Stimulated activated CD4-positive, alpha-beta T cell treated with anti-CD3 and anti-CD28 coated beads, Interleukin-15, amount 100 ng/mL, for 1 hour (primary cell): Measurements from ENCODE around the gene NAT8L.

ENCODE experiments used
- DNase-seq, 2 donors: peaks; one replicate each; pipeline ENCODE4 v3.0.0-alpha.2; 2020; ENCODE audit warnings: low read depth in 1 of 2, low spot score in 1 of 2

NAT8L gene

DNA sequence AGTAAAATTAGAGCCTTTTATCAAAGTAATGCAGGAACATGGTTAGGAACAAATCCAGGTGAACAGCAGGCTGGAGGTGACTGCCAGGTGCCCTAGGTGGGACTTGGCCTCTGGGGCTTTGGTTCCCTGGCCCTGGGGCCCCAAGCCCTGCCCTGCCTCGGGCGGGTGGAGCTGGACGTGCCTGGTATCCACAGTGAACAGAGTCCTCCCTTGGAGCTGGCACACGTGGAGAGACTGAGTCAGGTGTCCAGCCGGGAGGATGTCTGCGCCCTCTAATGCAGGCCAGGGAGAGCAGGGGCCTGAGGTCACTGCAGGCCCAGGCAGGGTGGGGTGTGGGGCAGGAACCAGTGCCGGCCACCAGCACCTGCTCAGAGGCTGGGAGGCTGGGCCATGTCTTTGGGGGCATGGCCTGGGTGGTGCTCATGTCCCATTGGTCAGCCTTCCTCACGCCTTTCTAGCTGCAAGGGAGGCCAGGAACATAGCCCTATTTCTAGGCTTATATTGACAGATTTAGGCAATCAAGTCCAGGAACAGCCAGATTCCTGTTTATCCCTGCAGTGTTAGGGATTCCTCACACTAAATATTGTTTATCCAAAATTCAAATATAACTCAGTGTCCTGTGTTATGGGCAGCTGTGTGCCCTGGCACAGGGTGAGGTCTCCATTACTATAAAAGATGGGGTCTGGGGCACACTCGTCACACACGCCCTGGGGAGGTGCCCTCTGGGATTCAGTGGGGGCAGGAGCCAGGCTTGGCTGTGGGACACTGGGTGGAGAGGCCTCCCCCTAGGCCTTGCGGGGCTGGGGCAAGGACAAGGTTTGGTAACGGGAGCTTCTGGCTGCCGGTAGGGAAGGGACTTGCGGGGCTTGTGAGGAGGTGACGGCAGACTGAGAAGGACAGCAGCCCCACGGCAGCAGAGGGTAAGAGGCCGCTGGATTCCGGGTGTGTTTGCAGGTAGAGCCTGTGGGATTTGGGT lies 14.3 kb upstream of the NAT8L start:
- no peak for DNase-seq

DNA sequence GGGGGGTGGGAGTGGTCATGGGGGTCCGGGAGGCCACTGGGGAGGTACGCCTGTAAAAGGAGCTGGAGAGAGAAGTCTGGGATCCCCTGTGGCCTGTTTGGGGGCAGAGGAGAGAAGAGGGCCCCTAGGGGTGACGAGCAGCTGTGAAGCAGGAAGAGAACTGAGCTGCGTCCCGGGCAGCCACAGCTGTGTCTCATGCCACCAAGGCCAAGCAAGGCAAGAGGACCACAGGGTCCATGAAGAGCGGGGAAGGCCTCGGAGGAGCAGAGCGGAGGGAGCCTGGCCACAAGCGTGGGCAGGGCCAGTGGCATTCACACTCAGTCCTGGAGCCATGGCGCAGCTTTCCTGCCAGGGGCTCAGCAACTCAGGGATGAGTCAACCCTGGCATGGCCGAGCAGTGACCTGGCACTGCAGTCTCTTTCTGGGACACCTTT lies 13.6 kb upstream of the NAT8L start:
- DNase-seq: no peak

DNA sequence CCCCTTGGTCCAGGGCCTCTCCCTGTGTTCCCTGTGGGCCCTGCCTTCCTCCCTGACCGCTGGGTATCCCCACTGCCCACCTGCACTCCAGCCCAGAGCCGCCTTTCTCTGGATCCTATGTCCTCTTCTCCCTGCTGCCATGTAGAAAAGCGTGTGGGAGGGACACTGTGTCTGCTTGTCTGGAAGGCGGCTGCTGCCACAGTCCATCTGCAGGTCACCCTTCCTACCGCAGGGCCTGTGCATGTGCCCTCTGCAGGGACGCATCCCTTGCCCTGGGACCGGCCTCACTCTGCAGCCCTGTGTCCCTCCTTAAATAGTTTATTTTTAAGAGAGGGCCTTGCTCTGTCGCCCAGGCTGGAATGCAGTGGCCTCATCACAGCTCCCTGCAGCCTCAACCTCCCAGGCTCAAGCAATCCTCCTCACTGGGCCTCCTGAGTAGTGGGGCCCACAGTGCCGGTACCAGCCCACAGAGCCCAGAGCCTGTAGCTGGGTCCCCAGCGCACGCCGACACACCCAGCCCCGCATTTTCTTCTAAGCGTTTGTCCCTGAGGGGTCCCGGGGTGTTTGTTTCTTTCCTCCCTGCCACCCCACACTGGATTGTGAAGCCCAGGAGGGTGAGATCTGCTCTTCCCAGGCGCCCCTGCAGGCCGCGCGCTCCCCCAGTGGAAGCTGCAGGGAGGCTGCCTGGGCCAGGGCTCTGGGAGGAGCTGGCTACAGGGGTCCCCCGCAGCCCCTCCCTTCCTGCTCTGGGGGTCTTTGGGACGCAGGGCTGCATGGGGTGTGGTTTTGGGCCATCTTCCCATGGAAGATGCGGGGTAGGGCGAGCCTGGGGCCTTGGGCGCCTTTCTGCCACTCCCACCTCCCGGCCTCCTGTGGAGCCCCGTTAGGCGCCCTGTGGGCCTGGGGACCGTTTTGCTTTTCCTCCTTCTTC lies 12.8 kb upstream of the NAT8L start:
- DNase-seq: no peak

DNA sequence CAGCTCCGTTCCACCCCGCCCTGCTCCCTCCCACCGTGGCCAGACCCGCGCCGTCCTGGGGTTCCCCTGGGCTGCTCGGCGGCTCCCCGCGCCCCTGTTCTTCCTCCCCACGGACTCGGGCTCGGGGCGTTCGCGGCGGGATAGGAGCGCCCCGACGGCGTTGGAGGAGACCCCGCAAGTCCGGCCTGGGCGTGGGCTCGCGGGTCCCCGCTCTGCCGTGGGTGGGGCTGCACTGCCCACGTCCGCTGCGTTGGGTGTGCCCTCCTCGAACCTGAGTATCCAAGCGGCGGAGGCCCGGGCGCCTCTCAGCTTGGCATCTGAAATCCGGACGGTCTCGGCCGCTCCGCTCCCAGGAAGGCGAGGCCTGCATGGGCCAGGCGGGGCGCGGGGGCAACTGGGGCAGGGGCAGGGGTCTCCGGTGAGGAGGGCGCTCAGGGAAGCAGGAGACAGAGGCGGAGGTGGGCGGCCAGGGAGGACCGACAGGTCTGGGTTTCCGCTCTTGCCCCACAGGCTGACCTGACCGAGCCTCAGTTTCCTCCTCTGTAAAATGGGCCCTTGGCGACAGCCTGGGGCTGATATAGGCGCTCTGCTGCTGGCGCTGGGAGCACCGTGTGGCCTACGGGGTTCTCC lies 12.0 kb upstream of the NAT8L start:
- no peak for DNase-seq

DNA sequence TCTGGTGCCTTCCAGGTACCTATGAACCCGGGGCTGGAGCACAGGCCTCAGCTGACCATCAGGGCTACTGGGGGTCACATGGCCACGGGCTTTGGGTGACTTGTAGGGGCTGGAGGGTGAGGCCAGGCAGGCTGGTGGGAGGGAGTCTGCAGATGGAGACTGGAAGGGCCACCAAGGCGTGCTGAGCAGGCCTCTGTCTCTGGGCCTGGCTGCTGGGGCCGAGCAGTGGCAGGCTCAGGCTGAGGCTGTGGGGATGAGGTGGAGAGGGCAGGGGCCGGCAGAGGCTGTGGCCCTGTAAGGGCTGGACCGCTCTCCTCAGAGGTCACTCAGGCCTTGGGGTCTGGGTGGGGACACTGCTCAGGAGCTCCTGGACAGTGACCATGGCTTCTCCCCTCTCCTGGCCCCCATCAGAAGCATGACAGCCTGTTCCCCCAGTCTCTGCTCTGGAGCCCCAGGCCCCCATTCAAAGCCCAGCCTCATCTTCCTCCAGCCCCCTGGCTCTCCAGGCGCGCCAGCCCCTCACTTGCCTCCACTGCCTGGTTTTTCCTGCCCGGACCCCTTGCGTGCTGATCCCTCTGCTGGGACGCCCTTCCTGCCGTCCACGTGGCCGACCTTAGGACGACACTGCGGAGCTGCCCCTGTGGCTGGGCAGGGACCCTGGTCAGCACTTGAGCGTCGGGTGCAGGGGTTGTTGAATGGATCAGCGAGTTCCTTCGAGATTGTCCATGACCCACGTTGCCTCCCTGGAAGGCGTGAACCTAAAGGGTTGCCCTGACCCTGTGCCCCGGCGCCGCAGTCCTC lies 11.1 kb upstream of the NAT8L start:
- DNase-seq: no peak

DNA sequence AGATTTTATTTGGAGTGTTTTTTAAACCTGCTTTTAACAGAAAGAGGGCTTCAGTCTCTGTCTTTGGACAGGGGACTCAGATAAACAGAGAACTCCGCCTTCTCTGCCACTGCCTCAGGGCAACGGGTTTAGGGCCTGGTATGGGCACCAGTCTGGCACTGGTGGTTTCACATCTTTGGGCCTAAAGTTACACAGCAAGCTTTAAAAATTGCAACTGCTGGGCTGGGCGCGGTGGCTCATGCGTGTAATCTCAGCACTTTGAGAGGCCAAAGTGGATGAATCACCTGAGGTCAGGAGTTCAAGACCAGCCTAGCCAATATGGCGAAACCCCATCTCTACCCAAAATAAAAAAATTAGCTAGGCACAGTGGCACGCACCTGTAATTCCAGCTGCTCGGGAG lies 10.3 kb upstream of the NAT8L start:
- DNase-seq: no peak

DNA sequence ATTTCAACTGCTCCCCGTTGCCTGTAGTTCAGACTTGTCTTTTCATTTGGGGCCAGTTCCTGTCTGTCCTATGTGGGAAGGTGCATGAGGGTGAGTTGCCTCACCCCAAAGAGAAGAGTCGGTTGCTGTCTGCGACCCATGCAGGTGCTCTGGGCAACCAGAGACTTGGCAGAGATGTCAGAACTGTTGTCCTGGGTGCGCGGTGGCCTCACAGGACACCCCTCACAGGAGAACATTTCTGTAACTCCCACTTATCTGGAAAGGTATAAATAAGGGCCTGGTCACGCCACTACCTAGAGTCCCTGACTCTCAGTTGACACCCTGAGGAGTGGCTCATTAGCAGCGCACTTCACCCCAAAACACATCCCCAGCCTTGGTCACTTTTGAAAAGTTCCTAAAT lies 9.7 kb upstream of the NAT8L start:
- no peak for DNase-seq

DNA sequence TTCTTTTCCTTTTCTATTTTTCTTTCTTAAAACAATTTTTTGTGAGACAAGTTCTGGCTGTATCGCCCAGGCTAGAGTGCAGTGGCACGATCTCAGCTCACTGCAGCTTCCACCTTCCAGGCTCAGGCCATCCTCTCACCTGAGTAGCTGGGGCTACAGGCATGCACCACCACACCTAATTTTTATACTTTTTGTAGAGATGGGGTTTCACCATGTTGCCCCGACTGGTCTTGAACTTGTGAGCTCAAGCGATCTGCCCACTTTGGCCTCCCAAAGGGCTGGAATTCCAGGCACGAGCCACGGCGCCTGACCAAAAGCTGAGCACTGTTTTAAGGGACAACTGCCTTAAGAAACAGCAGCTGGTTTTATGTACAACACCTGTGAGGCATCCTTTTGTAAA lies 9.3 kb upstream of the NAT8L start:
- DNase-seq: no peak

DNA sequence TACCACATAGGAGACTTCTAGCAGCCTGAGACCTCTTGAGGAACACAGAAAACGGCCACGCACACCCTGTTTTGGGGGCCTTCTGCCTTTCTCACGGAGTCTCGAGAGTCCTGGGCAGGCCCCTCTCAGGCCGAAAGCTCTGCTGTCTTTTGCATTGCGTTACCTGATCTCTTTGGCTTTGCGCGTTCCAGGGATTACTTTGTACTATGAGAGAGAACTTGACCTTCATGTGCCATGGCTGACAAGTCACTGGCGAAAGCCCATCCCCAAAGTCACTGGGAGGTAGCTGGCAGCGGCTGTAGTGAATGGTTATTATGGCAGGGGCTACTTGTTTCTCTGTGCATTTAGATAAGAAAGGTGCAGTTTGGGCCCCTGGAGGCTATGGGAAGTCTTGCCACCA lies 8.0 kb upstream of the NAT8L start:
- no peak for DNase-seq

DNA sequence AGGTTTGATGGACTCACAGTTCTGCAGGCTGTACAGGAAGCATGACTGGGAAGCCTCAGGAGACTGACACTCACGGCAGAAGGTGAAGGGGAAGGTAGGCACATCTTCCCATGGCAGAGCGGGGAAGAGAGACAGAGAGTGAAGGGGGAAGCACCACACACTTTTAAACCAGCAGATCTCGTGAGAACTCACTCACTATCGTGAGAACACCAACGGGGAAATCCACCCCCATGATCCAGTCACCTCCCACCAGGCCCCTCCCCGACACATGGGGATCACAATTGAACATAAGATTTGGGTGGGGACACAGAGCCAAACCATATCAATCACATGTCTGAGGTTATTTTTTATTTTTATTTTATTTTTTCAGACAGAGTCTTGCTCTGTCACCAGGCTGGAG lies 4.9 kb upstream of the NAT8L start:
- DNase-seq: no peak

DNA sequence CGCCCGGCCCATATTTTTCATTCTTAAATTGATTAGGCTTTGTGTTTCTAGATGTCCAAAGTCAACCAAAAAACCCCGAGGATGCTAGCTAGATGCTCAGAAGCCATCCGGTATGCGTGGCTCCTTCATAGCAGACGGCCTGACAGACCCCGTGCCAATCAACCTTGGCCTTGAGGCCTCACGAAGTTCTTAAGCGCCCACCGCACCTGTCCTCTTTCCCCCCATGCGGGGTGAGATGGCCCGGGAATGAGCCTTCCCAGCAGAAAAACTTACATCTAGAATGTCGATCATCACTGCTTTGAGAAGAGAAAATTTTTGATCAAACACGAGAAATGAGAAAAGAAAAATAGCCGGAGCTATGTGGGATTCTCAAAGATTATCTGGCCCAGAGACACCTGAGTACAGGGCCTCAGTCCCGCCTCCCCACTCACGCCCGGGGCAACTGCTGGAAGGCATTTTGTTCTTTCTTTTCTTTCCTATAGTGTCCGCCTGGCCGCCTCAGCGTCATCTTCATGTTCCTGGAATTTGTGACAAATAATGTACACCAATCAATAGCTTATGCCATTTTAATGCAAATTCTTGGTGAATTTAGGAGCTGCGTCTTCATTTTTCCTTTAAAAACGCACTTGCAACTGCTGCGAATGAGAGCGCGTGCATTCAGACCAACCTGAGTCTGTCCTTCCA lies 1.6 kb upstream of the NAT8L start:
- no peak for DNase-seq

DNA sequence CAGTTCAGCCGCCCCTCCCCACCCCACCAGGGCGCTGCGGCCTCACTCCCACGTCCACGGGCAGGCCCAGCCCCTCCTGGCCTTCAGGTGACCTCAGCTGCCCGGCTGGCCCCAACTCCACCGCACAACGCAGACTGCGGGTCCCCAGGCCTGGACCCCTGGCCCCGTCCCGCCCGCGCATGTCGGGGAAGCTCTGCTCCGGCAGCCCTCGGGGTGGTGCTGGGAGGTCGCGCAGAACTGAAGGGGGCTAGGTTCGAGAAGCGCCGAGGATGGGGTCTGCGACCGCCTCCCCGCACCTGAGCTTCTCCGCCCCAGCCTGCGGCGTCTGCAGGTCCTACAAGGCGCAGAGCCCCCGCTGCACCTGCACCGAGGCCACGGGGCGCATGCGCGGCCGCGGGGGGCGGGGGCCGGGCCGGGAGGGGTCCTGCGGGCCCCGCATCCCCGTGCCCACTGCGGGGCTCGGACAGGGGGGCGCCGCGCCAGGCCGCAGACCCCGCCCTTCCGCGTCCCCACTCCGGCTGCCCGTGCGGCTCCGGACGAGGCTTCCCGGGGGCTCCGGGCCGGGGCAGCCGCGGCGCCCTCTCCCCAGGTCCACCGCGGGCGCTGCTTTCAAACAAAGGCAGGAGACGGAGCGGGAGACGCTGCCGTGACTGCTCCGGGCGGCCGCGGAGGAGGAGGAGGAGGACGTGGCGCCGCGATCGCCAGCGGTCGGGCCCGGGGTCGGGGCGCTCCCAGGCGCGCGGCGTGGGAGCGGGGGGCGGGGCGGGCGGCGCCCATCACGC lies 672 bp upstream of the NAT8L start:
- DNase-seq: no peak

DNA sequence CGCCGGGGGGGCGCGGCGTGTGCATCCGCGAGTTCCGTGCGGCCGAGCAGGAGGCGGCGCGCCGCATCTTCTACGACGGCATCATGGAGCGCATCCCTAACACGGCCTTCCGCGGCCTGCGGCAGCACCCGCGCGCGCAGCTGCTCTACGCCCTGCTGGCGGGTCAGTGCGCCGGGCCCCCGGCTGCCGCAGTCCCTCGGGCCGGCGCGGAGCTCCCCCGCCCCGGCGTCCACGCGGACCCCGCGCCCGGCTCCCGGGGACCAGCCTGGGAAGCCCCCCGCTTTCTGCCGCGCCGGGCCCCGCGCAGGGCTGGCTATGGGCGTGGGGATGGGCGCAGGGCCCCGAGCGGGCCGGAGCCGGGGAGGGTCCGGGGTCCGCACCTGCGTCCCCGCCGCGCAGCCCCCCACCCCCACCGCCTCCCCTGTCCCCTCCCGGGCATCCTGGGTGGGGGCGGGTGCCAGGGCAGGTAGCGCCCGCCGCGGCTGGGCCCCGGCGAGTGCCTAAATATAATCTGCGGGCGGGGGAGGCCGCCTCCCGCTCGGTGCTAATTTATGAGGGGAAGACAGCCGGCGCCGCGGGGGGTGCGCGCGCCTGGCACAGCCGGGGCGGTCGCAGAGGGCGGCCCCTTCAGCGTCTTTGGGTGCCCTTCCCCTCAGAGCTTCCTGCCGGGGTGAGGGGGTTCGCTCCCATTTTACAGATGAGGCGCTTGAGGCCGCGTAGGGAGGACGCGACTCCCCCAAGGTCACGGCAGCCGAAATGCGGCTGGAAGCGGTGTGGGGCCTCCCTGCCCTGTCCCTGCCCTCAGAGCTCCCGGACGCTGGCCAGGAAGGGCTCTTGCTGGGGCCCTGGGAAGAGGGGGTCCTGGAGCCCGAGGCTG lies 837 bp downstream of the NAT8L start:
- DNase-seq: no peak

DNA sequence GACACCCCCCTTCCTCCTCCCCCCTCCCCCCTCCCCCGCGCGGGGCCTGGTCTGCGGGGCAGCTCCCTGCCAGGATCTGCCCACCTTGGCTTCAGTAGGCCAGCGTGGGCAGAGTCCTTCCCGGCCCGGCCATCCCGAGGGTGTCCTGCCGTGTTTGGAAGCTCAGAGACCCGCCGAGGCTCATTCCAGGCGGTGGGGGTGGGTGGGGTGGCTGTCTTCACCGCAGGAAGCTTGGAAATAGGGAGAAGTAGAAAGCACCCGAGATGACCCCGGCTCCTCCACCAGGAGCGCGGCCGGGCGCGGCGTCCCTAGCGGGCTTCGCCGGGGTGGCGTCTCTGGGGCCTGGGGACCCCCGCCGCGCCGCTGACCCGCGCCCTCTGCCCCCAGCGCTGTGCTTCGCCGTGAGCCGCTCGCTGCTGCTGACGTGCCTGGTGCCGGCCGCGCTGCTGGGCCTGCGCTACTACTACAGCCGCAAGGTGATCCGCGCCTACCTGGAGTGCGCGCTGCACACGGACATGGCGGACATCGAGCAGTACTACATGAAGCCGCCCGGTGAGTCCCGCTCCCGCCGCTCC lies 1.6 kb downstream of the NAT8L start:
- DNase-seq: no peak

DNA sequence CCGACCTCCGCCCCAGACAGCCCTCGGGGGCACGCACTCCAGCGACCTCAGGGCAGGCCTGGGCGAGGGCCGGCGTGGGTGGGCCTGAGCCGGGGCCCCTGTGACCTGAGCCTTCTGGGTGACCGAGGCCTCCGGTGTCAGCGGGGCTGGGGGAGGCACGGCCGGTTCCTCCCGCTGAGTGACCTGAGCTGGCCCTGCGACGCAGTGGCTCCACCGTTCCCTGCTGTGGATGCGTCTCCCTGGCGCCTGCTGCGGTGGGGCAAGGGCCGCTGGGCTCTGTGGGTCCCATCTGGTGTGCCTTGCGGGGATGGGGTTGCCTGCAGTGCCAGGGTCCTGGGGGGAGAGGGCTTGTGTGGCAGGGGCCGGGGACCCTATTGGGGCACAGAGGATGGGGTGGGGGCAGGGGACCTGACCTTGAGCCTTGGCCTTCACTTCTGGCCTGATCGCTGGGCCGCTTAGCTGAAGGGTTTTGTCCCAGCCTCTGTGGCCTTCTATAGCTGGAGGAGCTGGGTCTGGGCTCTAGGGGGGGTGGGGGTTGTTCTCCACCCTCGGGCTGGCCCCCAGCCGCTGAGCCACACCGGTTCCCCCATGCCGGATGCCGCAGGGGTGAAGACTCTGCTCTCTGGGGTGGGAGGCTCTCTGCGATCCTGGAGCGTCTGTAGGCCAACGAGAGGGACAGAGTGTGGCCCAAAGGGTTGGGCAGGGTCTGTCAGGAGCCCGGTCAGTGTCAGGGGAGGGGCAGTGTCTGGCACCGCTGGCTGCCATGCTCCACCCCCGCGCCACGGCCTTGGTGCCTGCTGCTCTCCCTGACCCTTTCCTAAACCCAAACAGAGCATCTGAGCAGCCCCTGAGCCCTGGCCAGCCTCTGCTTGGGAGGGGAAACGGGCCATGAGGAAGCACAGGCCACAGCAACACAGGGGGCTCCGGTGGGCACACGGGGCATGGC lies 2.3 kb downstream of the NAT8L start:
- DNase-seq: no peak

DNA sequence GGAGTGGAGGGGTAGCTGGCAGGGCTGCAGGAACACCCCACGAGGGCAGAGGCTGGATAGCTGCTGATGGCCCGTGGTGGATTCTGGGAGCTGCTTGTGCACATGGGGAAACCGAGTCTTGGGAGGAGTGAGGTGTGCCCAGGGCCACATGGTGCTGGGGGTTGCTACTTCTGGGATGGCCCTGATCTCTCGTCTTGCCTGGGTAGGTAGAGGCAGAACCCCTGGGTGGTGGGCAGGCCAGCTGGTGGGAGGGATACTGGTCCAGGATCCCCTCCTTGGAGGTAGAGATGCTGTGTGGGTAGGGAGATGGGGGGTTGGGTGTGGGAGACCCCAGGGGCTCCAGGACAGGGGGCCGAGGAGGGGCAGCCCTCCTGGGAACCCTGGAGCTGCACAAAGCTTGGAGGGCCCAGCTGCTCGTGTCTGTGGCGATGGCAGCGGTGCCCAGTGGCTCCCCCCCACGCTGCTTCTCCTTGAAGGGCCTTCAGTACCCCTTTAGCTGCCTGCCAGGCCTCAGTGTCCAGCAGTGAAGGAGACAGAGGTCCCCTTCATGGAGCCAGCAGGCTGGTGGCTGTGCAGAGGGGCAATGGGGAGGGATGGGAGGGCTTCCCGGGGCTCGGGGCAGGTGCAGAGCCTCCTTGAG lies 3.2 kb downstream of the NAT8L start:
- DNase-seq: no peak
